Pulmonary artery endothelial cell (primary cell): ENCODE results near the gene SCG2. TPM values are rescaled to one million over a fixed set of nuclear protein-coding genes. Genes with fewer than 3 reads are reported as not detected.

ENCODE experiments used
- DNase-seq: peaks from one replicate; pipeline ENCODE4 v3.0.0-alpha.2; 2011; ENCODE audit warnings: low read depth, low spot score
- total RNA-seq: library from RNA; depleted of rRNA; stranded (reverse); fragments of >200 nt; gene quantifications from 2 replicates; pipeline ENCODE4 v1.2.3, GENCODE V29; 2014

Gene SCG2, protein sequence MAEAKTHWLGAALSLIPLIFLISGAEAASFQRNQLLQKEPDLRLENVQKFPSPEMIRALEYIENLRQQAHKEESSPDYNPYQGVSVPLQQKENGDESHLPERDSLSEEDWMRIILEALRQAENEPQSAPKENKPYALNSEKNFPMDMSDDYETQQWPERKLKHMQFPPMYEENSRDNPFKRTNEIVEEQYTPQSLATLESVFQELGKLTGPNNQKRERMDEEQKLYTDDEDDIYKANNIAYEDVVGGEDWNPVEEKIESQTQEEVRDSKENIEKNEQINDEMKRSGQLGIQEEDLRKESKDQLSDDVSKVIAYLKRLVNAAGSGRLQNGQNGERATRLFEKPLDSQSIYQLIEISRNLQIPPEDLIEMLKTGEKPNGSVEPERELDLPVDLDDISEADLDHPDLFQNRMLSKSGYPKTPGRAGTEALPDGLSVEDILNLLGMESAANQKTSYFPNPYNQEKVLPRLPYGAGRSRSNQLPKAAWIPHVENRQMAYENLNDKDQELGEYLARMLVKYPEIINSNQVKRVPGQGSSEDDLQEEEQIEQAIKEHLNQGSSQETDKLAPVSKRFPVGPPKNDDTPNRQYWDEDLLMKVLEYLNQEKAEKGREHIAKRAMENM
- total RNA-seq, result not detected in 2 replicates

DNA sequence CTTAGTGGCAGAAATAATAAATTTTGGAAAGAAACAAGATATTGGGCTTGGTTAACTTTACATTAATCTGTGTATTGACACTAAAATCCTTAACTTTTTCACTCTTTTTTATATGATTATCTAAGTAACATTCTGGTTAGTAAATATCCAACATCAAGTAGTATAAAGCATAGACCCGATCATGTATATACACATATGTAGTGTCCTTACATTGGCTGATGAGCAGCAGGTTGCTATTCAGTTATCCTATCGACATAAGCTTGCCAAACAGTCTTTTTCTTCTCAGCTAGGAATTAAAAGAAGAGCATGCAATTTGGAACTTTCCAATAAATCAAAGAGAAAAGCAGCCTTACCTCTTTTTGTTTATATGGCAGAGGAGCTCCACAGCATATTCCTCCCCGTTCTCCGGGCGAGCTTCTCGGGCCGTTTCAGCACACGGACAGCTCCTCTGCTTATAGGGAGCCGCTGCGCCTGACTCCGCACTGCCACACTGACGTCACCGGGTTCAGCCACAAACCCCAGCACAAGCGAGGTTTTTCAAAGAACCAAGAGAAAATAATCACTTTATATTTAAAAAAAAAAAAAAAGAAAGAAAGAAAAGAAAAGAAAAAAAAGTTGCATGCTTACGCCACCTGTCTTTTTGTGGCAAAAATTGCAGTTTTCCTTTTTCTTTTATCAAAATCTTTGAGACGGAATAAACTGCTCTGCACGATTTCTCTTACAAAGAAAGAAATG lies at the start of gene SCG2:
TSS of gene SCG2 (minus strand) at position 430 of the 735 bp plus-strand sequence. CDS start 3,079 bp downstream, outside the sequence.
- DNase-seq, result peak; percentile 41

DNA sequence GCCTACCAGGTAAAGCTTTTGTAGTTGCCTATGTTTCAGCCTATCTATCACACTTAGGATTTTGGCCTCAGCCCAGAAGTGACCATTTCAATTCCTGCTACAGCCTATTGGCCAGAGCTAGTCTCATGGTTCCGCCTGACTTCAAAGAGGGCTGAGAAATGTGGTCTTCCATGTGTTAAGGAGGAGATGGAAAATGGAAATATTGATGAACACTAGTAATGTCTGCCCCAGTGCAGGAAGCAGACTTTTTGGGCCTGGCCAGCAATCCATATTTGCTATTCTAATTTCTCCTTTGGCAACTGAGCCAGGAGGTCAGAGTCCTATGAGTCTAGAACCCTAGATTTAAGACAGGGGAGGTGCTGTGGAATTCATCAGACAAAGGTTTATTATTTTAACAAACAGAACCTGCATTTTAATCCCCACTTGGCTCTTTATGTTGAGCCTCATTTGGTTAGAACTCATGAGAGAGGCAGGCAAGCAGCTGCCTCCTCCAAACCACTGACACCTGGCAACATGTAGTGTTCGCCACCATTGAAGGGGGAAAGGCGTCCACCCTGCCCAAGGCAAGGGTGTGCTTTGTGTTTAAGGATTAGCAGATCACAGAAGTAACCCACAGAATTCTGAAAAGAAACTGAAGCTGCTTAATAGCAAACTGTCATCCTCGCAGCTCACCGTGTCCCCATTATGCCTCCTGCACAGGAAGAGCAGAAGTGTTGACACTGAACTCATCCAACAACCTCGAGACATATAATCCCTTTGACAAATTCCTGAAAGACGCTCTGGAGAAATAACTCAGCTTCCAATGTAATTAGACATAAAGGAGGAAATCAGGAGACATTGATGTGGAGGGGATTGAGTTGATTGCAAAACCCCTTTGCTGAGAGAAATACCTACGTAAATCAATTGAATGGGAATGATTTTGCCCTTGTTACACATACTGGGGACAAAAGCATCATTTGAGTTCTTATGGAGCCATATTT lies 47.7 kb upstream of the SCG2 start:
- DNase-seq, result no peak

DNA sequence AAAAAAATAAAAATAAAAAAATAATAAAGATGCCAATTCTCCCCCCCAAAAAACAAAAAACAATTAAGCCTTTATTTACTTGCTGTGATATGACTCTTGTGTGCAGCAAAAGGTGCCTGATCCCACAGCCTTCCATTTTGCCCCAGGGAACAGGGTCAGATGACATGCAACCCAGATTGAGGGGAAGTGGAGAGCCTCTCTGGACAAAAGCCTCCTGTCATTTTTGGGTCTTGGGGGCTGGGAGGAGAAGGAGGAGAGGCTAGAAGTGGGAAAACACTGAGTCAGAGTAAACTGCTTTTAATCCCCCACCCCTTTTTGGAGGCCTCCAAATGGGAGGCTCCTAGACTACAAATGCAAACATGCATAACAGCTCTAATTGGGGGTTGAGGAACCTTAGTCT lies 46.6 kb upstream of the SCG2 start:
- no peak for DNase-seq

DNA sequence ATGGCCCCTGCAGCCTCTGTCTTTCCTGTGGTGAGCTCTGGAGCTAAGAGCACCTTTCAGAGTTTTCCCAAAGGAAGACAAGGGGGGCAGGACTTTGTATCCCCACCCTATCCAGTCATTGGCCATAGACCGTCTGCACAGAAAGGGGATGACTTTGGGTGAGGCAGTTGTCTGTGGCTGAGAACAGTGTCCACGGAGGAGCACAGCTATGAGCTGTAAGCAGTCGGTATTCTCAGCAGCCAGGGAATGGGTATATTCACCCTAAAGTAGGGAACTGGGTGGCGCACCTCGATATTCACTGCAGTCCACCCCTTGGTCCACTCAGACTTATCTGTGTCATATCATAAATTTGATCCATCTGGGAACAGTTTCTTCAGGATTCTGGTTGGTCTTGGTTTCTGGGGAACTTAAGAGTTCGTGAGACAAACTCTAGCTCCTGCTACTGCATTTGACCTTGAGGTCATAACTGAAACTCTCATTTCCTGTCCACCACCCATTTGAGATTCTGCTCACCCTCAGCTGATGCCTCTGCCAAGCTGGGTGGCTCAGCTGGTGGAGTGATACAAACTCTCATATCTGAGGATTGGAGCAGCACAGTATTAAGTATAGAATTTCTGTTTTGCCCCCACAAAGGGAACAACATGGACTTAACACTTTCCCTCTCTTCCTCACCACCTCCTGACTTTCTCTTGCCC lies 45.2 kb upstream of the SCG2 start:
- DNase-seq, result no peak

DNA sequence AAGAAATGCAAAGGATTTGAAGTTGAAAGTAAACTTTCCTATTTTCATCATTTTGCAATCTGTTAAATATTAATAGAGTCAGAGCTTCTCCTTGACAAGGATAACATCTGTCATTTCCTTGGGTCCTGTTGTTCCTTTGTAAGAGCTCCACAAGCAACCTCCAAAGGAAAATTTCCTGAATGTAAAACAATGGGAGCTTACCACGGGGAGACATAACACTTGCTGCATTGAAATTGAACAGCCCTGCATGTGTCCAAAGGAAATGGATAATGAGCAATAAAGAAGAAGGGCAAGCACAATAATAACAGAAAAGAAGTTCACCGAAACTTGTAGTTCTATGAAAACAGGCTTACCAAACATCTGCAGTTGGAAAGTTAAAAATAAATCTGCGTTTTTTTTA lies 42.0 kb upstream of the SCG2 start:
- no peak for DNase-seq

DNA sequence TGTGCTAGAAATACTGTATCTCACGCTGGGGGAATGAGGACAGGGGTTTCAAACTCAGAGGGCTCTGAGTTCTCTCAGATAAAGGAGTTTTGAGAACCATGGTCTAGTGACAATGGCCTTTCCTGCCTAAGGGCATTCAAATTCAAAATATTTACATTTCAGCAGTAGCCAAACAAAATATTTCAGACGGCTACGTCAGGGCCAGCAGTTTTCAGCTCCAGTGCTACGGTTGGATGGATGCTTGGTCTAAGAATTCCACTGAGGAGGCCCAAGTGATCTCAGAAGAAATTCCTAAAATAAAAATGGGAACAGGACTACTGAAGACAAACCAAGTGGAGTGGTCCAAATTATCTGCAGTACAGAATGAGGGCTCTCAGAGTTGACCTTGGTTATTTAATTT lies 41.1 kb upstream of the SCG2 start:
- DNase-seq, result no peak

DNA sequence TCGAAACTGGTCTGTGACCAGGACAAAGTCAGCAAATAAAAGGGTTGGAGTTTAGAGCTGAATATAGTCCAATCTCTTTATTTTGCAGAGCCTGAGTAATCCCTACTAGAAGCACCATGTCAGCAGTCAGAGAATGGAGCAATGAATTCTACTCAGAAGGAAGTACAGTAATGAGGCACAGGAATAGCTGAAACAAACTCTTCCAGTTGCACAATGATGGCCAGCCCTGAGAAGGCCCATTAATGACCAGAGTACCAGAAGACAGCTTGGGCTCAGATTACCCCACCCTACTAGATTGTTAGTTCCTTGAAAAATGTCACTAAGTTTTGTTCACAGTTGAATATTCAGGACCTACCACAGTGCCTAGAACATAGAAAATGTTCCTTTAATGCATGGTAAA lies 40.3 kb upstream of the SCG2 start:
- no peak for DNase-seq

DNA sequence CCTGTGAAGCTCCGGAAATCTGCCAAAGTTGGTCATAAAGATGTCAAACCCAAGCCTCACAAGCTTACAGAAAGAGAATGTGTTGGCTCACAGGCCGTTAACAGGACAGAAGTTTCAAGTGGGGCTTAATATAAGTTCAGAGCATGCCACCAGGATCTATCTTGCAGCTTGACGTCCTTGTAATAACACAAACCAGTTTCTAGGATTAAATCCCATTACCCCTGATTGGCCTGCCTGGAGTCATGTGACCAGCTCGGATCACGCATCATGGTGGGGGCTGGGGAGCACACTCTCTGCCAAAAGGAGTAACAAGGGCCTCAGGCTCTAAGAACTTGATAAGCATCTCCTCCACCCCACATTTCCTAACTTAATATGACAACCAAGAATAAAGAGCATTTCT lies 38.9 kb upstream of the SCG2 start:
- no peak for DNase-seq

DNA sequence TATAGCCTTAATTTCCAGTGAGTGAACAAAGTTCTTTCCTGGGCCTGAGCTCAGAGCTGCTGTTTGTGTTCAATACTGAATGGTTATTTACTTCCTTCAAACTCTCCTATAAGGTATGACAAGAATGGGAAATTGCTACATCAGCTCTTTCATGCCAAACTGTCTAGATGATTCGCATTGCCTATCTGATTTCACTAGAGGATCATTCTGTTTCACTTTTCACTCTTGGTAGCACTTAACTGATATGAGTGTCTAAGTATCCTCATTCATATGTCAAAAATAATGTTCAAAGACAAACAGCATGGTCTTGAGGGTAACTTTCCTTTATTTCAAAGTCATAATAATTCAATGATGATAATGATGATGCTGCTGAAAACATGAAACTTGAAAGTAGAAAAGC lies 32.9 kb upstream of the SCG2 start:
- DNase-seq, result no peak

DNA sequence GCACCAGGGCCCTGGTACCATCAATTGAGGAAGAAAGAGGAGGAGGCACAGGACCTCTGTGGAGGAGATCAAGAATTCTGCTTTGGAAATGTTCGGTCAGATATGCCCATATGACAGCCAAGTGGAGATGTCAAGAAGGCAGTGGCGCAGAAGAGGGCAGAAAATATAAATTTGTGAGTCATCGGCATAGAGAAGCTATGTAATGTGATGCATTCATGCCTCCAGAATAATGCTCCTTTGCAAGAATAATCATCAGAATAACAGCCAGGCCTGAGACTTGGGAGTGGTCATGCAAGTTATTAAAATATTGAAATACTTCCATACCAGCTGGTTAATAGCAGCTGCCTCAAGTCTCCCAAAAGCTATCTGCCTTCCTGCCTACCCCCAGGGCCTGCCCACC lies 32.1 kb upstream of the SCG2 start:
- DNase-seq, result no peak

DNA sequence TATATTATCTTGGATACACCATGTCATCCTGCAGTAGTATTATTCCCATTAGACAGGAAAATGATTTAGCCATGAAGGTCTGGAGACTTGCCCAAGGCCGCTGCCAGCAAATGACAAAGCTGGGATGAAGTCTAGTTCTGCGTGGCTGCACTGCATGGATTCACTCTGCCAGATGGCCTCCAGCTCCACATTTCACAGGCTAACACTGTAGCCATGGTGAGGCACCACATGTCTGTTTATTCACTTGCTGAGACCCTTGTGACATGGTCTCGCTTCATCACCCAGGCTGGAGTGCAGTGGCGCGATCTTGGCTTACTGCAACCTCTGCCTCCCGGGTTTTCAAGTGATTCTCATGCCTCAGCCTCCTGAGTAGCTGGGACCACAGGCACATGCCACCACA lies 31.5 kb upstream of the SCG2 start:
- no peak for DNase-seq

DNA sequence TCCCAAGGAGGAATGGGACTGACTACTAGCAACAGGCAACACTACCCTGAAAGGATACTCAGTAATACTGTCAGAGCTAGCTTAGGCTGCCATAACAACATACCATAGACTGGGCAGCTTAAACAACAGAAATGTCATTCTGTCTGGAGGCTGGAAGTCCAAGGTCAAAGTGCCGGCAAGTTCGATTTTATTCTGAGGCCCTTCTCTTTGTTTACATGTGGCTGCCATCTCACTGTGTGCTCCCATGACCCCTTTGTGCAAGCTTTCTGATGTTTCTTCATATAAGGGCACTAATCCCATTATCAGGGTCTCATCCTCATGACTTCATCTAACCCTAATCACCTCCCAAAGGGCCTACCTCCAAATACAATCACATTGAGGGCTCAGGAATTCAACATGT lies 30.7 kb upstream of the SCG2 start:
- DNase-seq, result no peak

DNA sequence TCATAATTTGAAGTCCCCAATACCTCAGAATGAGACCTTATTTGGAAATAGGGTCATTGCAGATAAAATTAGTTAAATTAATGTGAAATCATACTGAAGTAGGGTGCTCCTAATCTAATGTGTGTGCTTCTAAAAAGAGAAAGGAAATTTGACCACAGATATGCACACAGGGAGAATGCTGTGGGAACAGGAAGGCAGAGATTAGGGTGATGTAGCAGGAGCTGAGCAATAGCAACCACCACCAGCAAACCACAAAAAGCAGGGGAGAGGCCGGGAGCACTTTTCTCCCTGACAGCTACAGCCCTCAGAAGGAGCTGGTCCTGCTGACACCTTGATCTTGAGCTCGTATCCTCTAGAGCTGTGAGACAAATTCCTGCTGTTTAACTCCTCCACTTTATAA lies 24.6 kb upstream of the SCG2 start:
- no peak for DNase-seq

DNA sequence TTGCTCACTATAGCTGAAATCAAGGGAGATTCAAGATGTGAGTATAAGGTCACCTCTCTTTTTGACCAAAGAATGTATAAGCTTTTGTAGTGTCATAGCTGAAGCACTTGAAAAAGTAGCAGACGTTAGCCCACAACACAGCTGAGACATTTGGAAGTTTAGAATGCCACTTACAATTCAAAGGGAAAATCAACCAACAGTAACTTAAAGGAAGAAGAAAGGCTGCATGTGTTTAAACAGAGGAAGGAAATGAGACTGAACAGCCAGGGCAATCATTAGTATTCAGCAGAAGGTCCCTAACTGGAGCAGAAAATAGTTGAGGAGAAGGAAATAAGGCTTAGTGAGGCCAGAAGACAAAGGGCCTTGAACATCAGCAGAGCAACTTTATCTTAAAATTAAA lies 23.5 kb upstream of the SCG2 start:
- DNase-seq, result no peak

DNA sequence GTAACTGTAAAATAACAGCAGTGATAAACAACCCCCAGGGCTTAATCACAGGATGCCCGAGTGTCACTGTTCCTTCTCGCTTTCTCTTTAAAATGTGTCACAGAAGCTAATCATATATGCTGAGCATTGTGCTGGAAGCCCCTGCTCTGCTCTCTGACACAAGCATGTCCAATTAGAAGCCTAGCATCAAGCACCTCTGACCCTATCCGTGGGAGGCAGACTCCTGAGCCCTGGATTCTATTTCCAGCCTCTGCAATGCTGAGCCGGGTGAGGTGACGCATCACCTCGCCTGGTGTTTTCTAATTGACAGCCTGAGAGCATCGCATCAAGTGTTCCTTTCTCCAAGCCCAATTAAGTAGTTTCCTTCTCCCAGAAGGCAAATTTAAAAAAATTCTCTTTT lies 19.7 kb upstream of the SCG2 start:
- no peak for DNase-seq

DNA sequence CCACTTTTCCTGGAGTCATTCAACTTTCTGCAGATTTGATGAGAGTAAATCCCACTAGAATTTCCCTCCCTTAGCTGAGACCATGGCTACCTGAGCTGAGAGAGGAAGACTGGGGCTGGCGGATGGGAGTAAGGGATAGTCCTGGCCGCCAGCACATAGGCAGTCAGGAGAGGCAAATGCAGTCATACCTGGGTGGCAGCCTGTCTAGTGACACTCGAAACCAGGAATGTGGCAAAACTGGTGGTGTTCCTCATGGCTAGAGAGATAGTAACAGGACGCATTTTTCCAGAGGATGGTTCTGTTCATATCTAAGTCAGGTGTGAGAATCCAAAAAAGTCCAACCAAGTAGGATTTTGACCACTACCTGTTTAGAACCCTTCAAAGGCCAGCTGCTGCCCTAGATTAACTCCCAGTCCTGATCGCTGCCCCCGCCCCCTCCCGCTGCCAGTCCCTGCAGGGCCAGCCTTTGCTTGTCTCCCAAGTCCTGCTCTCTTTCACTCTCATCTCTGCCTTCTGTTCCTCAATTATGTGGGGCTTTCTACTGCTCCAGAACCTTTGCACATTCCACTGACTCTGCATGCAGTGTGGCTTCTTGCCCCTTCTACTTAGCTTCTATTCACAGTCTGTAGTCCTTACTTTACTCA lies 17.4 kb upstream of the SCG2 start:
- DNase-seq, result no peak

DNA sequence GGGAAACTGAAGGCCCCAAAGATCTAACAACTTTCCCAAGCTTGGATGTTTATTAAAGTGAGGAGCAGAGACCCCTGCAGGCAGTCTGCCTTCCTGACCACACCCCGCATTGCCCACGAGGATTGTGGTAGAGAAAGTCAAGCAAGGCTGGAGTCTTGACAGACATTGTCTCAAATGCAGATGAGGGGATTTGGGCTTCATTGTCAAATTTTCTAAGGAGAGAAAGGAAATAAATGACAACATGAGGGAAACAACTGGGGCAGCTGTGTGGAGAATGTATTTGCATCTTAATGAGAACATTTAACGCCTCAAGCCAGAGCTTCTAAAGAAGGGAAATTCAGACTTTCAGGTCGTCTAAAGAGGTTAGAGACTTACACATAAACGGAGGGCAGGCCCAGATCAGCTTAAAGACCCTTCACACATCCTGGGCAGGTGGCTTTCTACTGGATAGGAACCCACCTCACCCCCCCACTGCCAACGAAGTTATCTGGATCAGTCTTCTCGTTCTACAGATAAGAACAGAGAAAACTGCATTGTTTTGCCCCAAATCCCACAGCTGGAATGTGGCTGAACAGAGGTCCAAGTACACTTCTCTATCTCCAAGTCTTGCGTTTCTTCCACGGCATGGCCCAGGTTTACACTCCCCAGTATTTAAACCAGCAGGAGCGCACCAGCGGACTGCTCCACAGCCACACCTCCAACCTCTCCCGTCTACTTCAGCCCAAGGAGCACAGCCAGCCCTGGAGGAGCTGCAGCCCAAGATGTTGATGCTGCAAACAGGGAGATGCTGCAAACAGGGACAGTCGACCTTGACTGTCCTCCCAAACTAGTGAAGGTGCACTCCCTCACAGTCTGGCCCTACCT lies 16.2 kb upstream of the SCG2 start:
- no peak for DNase-seq

DNA sequence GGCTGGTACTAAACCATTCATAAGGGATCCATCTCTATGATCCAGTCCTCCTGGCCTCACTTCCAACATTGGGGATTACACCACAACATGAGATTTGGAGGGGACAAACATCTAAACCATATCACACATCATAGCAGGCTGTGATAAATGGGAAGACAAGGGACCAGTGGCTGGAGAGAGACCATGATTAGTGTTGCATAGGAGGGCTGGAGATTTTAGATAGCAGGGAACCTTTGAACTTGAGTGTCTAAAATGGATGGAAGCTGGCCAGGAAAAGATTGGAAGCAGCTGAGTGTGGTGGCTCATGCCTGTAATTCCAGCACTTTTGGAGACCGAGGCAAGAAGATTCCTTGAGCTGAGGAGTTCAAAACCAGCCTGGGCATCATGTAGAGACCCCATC lies 12.4 kb upstream of the SCG2 start:
- no peak for DNase-seq
